ENCODE results near the gene REM2.
"Not testable (repeated sequence)": the region's sequence is repeated elsewhere in the genome, so short reads cannot be mapped to it uniquely, and the experiment has no call there.

The REM2 gene

GRCh38 chr14:22849212-22849819, 33.7 kb upstream of the REM2 start:
- DNase-seq = no peak

GRCh38 chr14:22850944-22851764, 31.9 kb upstream of the REM2 start:
- DNase-seq = no peak

DNA sequence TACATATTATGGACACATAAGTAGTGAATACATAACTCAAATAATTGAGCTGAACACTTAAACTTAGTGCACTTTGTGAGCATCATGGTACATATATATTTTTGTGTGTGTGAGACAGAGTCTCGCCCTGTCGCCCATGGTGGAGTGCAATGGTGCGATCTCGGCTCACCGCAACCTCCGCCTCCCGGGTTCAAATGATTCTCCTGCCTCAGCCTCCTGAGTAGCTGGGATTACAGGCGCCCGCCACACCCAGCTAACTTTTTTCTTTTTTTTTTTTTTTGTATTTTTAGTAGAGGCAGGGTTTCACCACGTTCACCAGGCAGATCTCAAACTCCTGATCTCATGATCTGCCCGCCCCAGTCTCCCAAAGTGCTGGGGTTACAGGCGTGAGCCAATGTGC, 30.8 kb upstream of the REM2 start:
- DNase-seq = not testable (repeated sequence)

DNA sequence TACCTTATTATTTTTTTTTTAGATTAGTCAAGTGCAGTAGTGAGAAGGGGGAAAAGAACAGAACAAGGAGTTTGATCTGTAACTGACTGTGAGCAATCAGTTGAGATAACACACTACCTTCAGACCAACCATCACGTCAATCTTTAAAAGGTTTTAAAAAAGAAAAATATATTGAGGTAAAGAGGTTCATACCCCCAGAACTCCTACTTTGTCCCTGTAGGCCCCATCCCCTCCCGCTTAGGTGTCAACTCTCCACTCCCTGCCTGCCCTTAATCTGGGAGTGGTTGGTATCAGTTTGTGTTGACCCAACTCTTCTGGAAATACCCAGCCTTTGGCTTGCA, 30.5 kb upstream of the REM2 start:
- DNase-seq = no peak

- peak; percentile 93 for DNase-seq
These were observed 29.9 kb upstream of the REM2 start for GRCh38 chr14:22852940-22853767.

GRCh38 chr14:22854296-22854695, 28.7 kb upstream of the REM2 start:
- DNase-seq = not testable (repeated sequence)

DNA sequence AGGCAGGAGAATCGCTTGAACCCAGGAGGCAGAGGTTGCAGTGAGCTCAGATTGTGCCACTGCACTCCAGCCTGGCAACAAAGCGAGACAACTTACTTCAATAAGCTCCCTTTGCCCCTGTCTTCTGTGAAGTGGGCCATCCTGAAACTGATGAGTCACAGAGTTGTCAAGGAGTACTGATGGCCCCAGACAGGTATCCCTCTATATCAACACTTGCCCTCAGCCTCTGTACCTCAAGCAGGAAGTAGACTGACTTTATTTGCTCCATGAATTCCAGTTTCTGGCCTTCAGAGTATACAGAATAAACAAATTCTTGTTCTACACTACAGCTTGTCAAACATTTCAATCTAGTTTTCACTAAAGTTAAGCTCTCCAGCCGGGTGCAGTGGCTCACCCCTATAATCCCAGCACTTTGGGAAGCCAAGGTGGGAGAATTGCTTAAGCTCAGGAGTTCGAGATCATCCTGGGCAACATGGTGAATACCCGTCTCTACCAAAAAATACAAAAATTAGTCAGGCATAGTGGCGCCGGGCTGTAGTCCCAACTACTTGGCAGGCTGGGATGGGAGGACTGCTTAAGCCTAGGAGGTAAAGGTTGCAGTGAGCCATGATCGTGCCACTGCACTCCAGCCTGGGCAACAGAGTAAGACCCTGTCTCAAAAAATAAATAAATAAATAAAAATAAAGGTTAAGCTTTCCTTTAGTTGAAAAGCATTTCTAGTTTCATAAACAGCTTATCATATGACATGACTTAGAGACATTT, 27.9 kb upstream of the REM2 start:
- no peak for DNase-seq

DNA sequence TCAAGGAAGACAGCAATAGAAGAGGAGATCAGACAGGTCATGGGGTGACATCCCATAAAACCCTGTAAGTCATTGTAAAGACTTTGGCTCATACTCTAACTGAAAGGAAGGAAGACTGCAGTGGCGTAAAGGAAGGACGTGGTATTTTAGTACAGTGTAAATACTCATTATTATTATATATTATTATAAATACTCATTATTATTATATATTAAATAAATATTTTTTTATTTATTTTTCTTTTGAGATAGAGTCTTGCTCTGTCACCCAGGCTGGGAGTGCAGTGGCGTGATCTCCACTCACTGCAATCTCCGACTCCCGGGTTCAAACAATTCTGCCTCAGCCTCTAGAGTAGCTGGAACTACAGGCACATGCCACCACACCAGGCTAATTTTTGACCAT, 26.6 kb upstream of the REM2 start:
- no peak for DNase-seq

- DNase-seq = not testable (repeated sequence)
These were observed 22.6 kb upstream of the REM2 start for GRCh38 chr14:22860377-22860776.

- DNase-seq = no peak
These were observed 21.4 kb upstream of the REM2 start for GRCh38 chr14:22861651-22862050.

DNA sequence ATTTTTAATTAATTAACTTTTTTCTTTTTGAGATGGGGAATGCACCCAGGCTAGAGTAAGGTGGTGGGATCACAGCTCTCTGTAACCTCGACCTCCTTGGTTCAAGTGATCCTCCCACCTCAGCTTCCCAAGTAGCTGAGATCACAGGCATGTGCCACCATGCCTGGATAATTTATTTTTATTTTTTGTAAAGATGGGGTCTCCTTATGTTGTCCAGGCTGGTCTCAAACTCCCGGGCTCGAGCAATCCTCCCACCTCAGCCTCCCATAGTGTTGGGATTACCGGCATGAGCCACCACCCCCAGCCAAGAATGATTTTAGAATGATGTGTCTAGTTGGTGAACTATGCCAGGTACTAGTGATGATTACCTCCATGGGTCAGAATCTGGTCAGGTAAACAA, 18.0 kb upstream of the REM2 start:
- DNase-seq = no peak

DNA sequence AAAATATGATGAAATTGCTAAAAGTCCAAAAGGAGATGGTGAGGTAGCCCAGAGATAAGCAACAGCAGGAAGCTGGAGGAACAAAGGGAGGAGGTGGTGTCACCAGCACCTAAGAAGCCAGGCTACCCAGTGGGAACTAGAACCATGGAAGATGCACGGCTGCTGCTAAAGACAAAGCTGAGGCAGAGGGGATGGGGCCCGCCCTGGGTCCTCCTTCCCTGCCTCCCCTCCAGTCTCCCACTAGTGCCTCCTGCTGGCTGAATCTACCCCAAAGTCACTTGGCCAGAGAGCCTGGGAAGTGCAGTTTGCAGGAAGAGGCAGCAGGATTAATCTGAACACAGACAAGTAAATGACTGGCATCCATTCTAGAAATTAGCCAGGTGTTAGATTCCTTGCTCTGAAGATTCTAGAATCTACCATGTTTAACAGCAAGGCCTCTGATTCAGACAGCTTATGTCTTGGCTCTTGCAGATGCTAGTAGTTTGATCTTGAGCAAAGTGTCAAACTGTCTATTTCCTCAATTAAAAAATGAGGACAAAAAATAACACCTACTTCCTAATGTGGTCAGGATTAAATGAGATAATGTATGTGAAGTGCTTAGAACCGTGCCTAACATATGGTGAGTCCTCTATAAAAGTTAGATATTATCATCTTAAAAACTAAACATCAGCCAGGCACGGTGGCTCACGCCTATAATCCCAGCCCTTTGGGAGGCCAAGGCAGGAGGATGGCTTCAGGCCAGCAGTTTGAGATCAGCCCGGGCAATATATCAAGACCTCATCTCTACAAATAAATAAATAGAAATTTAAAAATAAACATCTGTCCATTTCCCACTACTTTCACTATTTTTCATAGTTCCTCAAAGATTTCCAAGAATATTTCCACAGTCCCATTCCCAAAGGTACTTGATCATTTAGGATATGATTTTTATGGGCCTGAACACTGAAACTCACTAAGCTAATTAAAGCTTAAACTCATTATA, 17.3 kb upstream of the REM2 start:
- DNase-seq = no peak

- DNase-seq = no peak
These were observed 16.1 kb upstream of the REM2 start for GRCh38 chr14:22866874-22867273.

DNA sequence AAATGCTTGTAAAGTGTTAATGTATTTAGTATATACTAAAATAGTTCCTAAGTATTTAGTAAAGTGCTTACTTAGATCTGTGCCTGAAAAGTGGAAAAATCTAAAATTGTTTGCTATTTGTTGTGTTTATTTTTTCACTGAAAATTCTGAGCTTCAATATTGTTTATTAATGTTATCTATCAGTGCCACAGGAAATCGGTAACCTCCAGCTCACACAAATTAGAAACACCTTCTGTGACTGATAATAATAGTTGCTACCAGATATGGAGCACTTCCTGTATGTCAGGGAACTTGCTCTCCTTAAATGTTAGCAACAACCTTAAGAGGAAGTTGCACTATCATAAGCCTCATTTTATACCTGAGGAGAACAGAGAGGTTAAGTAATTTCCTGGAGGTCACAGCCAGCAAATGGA, 12.2 kb upstream of the REM2 start:
- no peak for DNase-seq

DNA sequence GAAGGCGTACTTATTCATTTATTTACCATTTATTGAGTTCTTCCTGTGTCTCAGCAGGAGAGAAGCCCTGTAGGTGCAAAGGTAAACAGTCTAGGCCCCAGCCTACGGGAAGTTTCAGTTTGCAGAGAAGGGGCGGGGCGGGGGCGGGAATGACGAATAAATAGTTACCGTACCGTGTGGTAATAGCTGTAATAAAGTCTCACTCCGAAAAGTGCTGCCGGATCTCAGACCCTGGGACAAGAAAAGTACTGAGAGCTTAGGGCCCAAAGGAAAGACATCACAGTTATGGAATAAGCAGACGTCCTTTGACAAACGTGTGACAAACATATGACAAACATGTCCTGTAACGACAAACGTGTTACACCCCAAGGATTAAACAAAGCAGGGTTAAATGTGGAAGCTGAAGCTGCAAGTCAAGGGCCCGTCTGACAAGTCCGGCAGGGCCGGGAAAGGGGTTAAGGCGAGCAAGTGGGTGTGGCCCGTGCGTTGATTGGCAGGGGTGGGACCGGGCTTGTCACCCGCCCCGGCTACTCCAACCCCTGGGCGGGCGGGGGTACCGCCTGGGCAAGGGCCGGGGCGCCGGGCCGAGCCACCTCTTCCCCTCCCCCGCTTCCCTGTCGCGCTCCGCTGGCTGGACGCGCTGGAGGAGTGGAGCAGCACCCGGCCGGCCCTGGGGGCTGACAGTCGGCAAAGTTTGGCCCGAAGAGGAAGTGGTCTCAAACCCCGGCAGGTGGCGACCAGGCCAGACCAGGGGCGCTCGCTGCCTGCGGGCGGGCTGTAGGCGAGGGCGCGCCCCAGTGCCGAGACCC, 11.6 kb upstream of the REM2 start, which contains the start of gene LRP10:
TSS of gene LRP10 (plus strand) at position 517 of the 809 bp plus-strand sequence. CDS start 564 bp downstream, outside the sequence.
- peak; percentile 68 for DNase-seq

- DNase-seq = peak; percentile 64
These were observed 10.8 kb upstream of the REM2 start for GRCh38 chr14:22872033-22872832.

DNA sequence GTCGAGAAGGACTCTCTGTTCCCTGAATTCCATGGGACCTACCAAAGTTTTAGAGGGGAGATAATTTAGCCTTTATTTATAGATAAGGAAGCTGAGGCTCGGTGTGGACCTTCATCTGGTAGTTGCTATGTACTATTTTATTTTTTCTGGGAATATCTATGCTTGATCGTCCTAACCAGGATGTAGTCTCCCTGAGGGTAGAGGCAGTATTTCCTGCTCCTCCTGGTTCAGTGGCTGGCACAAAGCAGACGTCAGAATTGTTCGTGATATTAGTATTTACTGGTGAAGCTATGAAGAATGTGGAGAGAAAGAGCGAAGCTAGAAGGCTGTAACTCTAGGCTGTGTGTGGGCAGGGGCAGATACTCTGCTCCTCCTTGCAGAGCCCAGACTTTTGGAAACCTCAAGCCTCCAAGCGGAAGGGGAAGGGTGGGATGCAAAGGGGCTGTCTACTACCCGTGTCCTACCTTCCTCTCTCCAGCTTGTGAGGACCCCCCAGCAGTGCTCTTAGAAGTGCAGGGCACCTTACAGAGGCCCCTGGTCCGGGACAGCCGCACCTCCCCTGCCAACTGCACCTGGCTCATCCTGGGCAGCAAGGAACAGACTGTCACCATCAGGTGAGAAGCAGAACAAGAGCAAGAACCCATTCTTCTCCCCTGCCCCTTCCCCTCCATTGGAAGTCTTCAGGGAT, 10.0 kb upstream of the REM2 start:
- no peak for DNase-seq

DNA sequence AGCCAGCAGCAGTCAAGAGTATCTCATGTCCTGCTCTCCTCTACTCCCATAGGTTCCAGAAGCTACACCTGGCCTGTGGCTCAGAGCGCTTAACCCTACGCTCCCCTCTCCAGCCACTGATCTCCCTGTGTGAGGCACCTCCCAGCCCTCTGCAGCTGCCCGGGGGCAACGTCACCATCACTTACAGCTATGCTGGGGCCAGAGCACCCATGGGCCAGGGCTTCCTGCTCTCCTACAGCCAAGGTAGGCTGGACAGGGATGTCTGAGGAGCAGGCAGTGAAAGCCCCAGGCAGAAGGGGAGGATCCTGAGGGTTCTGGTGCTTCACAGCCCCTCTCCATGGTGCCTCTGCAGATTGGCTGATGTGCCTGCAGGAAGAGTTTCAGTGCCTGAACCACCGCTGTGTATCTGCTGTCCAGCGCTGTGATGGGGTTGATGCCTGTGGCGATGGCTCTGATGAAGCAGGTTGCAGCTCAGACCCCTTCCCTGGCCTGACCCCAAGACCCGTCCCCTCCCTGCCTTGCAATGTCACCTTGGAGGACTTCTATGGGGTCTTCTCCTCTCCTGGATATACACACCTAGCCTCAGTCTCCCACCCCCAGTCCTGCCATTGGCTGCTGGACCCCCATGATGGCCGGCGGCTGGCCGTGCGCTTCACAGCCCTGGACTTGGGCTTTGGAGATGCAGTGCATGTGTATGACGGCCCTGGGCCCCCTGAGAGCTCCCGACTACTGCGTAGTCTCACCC, 7.8 kb upstream of the REM2 start:
- no peak for DNase-seq

Measured in activated gamma-delta T cell treated with Interleukin-2 at 50 U/mL for 16 hours (primary cell).